ENCODE results near the gene DAPP1.

DNA sequence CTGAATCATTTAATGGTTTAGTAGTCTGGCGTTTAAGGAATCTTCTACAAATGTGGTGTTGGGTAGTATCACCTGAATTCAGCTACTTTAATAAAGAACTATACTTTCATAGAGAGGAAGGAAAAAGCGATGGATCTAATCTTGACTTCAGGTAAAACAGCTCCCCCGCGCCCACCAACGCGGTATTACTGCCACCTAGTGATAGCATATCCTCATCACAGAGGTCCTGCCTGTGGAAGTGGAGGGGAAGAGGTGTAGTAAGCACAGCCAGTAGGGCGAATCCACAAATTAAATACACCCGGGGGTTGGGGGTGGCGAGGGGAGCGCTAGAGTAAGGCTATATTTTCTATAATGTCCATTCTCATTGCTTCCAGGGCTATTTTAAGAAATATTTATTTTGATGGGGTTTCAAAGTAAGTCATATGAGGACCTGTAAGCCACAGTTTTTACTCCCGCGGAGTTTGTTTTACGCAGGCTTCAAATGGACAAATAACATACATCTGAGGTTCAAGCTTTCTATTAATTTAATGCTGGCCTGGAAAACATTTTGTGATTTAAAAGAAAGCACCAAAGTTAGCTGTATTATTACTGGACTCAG, 8.3 kb upstream of the DAPP1 start:
- TF ChIP-seq, protein P1, sequence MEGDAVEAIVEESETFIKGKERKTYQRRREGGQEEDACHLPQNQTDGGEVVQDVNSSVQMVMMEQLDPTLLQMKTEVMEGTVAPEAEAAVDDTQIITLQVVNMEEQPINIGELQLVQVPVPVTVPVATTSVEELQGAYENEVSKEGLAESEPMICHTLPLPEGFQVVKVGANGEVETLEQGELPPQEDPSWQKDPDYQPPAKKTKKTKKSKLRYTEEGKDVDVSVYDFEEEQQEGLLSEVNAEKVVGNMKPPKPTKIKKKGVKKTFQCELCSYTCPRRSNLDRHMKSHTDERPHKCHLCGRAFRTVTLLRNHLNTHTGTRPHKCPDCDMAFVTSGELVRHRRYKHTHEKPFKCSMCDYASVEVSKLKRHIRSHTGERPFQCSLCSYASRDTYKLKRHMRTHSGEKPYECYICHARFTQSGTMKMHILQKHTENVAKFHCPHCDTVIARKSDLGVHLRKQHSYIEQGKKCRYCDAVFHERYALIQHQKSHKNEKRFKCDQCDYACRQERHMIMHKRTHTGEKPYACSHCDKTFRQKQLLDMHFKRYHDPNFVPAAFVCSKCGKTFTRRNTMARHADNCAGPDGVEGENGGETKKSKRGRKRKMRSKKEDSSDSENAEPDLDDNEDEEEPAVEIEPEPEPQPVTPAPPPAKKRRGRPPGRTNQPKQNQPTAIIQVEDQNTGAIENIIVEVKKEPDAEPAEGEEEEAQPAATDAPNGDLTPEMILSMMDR (IDR thresholded peaks at IDR 0.05): peak in 2 of 4 experiments; percentile 18 to 53
- TF ChIP-seq EP300 (IDR thresholded peaks at IDR 0.05) (no peak), POLR2A (IDR thresholded peaks at IDR 0.05) (no peak), POLR2AphosphoS5 (IDR thresholded peaks at IDR 0.05) (no peak)

All from gastroesophageal sphincter (tissue), 3 donors.